Naive thymus-derived CD8-positive, alpha-beta T cell (primary cell): ENCODE data around the gene PDAP1. TPM values are rescaled to one million over a fixed set of nuclear protein-coding genes. Genes with fewer than 3 reads are reported as not detected.
"Not testable (repeated sequence)": the region's sequence is repeated elsewhere in the genome, so short reads cannot be mapped to it uniquely, and the experiment has no call there.

ENCODE experiments used
- ATAC-seq, 2 donors: fragments of 150-1000 bp; cut with Tn5 transposase in 1 of 2; sonication (Bioruptor Pico), chemical (Tn5 transposase) in 1 of 2; 1 replicate in 1 of 2; 2 replicates in 1 of 2; pipeline ENCODE4 v1.10.0; 2021; ENCODE audit warnings: mild to moderate bottlenecking in 2 of 2, moderate library complexity in 2 of 2
- POLR2A ChIA-PET: fragments of 350-600 bp; sonication (Branson Sonifier 250); formaldehyde crosslinking; loops from one replicate; lab custom pipeline; 2021; ENCODE audit warnings: antibody characterized with exemption; lab: Charles Lee
- DNase-seq, 10 donors: peaks; one replicate each; pipeline versions ENCODE4 v3.0.0 to v3.0.0-alpha.2; 2020 to 2022
- H3K27ac Mint-ChIP-seq, 10 donors: one replicate each; pipeline ENCODE4 v1.8.0; 2020 to 2022; ENCODE audit warnings: mild to moderate bottlenecking in 10 of 10, mixed read lengths in 10 of 10, moderate library complexity in 4 of 10, inconsistent platforms in 1 of 10
- H3K27me3 Mint-ChIP-seq, 5 donors: one replicate each; pipeline ENCODE4 v1.8.0; 2021 to 2022; ENCODE audit warnings: mixed read lengths in 5 of 5
- H3K36me3 Mint-ChIP-seq, 3 donors: one replicate each; pipeline ENCODE4 v1.8.0; 2020 to 2022; ENCODE audit warnings: mixed read lengths in 3 of 3, mild to moderate bottlenecking in 2 of 3, inconsistent platforms in 1 of 3
- H3K4me1 Mint-ChIP-seq, 4 donors: one replicate each; pipeline ENCODE4 v1.8.0; 2021 to 2022; ENCODE audit warnings: mixed read lengths in 4 of 4
- H3K4me3 Mint-ChIP-seq, 10 donors: one replicate each; pipeline ENCODE4 v1.8.0; 2020 to 2022; ENCODE audit warnings: mild to moderate bottlenecking in 10 of 10, mixed read lengths in 10 of 10, moderate library complexity in 6 of 10, inconsistent platforms in 1 of 10
- H3K9me3 Mint-ChIP-seq, 9 donors: one replicate each; pipeline ENCODE4 v1.8.0; 2020 to 2022; ENCODE audit warnings: mixed read lengths in 9 of 9, mild to moderate bottlenecking in 3 of 9, inconsistent platforms in 1 of 9, moderate library complexity in 1 of 9
- polyA plus RNA-seq, 3 donors: library from polyadenylated mRNA; unstranded; fragments of 300-500 nt; fragmentation: Illumina TruSeq; gene quantifications; one replicate each; pipeline ENCODE4 v1.2.3, GENCODE V29; 2021
- total RNA-seq, 8 experiments: library from RNA in 2 of 8; stranded (reverse) in 2 of 8; gene quantifications; one replicate each; pipeline ENCODE4 v1.2.3 and lab custom pipeline; 2021 to 2026

The PDAP1 gene
- total and polyA plus RNA-seq, 5 experiments from 2014 or later, result 24.0 to 75.1 (median 35.6) TPM

DNA sequence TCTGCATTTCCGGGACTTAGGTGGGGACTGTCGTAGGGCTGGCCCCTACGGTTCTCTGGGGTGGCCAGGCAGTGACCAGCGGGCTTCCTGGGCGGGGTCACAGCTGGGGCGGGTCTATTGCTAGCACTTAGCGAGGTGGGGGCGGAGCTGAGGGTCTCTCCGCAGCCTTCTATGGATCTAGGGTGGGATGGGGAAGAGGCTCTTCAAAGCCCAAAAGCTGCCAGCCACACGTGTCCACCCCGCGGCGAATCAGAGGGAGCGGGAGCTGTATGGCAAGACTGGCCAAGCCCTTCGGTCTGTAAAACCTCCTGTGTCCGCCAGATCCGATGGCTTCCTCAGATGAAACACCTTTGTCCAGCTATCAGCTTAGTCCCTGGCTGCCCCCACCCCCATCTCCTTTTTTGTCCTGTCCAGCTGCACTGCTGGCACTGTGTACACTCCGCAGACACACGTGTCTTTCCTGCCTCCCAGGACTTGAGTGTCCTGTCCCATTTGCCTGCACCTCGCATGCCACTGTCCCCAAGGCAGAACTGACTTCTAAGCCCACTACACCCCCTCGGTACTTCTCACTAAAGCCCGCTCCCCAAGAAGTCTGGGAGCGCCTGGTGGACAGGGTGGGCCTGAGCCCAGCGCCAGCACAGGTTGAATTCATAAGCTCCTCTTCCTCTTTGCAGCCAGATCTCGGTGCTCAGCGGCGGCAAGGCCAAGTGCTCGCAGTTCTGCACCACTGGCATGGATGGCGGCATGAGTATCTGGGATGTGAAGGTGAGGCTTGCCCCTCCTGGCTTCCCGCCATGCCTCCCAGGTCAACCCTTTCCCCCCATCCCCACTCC is 14.8 kb downstream of the PDAP1 start:
- Mint-ChIP-seq H3K36me3 (peaks cover 0 to 90% (median 7%) of the 10 kb centered on the region in 3 donors), H3K27ac (peak overlapping the region; percentile 80 to 97 (median 94)), H3K27me3 (no peaks in the 10 kb centered on the region), H3K9me3 (no peaks in the 10 kb centered on the region), H3K4me1 (peaks cover 3 to 31% (median 29%) of the 10 kb centered on the region in 4 donors), H3K4me3 (peak overlapping the region; percentile 77 to 93 (median 85))
- DNase-seq (no peak), ATAC-seq (no peak)
- POLR2A ChIA-PET, result interaction anchor here (0.5 to 6.2 kb wide), 19 partner anchors 10 to 1034 kb away, joined by 3 to 95 read pairs (median 4); partner anchors contain the start of genes ARPC1A, ARPC1B, BUD31 and PDAP1

- H3K27me3 Mint-ChIP-seq, result no peaks in the 10 kb centered on the region
- DNase-seq, result peak; percentile 68 to 93 (median 84)
- no peaks in the 10 kb centered on the region for H3K9me3 Mint-ChIP-seq
- peaks cover 0 to 90% (median 3%) of the 10 kb centered on the region in 3 donors for H3K36me3 Mint-ChIP-seq
- H3K4me1 Mint-ChIP-seq, result peaks cover 1 to 26% (median 23%) of the 10 kb centered on the region in 4 donors
- POLR2A ChIA-PET, result interaction anchor here (0.5 to 6.2 kb wide), 13 partner anchors 10 to 108 kb away, joined by 3 to 95 read pairs (median 5); partner anchors contain the start of genes ARPC1A, ARPC1B, BUD31 and CPSF4
- peak overlapping the region; percentile 80 to 97 (median 94) for H3K27ac Mint-ChIP-seq
- ATAC-seq, result peak; percentile 95 to 96
- H3K4me3 Mint-ChIP-seq, result peak overlapping the region; percentile 77 to 93 (median 85)
Measured at GRCh38 chr7:99392659-99393354, 15.6 kb downstream of the PDAP1 start.

DNA sequence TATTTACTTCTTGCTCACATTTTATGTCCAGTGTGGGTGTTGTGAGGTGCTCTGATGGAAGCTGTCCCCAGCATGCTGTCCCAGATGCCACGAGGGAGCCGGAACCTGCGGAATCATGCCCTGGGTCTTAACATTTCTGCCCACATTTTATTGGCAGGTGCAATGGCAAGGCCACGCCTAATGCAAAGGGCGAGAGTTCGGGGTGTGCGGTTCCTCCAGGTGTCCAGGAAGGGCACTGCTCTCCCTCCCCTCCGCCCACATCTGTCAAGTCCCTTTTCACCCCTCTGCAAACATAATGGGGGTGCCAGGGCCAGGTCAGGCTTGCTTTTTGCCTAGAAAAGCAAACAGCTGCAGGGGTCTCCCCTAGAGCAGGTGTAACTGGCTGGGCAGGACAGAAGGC is 16.4 kb downstream of the PDAP1 start:
- POLR2A ChIA-PET, result interaction anchor here (1.1 to 6.2 kb wide), 8 partner anchors 11 to 106 kb away, joined by 3 to 95 read pairs (median 15); partner anchors contain the start of genes ARPC1B, BUD31, CPSF4 and PDAP1
- Mint-ChIP-seq H3K27ac (peak overlapping the region in 8 of 10 donors; percentile 26 to 96 (median 84)), H3K4me1 (peaks cover 1 to 25% (median 21%) of the 10 kb centered on the region in 4 donors), H3K36me3 (peaks cover 0 to 90% (median 5%) of the 10 kb centered on the region in 3 donors), H3K4me3 (peak overlapping the region in 7 of 10 donors; percentile 12 to 83 (median 48)), H3K9me3 (no peaks in the 10 kb centered on the region), H3K27me3 (no peaks in the 10 kb centered on the region)
- DNase-seq (no peak), ATAC-seq (no peak)

DNA sequence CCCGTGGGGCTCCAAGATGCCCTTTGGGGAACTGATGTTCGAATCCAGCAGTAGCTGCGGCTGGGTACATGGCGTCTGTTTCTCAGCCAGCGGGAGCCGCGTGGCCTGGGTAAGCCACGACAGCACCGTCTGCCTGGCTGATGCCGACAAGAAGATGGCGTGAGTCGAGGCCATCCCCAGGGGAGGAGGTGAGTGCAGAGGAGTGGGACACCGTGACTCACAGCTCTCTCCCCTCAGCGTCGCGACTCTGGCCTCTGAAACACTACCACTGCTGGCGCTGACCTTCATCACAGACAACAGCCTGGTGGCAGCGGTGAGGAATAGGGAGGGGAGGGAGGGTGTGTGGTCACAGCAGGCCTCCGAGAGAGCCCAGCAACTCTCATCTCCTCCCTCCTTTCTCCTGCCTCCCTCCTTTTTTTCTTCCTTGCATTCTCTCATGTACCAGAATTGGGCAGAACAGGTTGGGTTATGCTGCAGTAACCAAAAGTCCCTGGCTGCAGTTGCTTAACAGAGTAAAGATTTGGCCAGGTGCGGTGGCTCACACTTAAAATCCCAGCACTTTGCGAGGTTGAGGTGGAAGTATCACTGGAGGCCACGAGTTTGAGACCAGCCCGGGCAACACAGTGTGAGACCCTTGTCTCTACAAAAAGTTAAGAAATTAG is 17.3 kb downstream of the PDAP1 start:
- POLR2A ChIA-PET, result interaction anchor here (1.2 to 6.2 kb wide), 6 partner anchors 9 to 18 kb away, joined by 5 to 95 read pairs (median 14); partner anchors contain the start of genes ARPC1B, BUD31 and PDAP1
- DNase-seq (no peak), ATAC-seq (no peak)
- peaks cover 0 to 92% (median 6%) of the 10 kb centered on the region in 3 donors for H3K36me3 Mint-ChIP-seq
- H3K4me1 Mint-ChIP-seq, result peaks cover 4 to 32% (median 22%) of the 10 kb centered on the region in 4 donors
- no peaks in the 10 kb centered on the region for H3K27me3 Mint-ChIP-seq
- H3K9me3 Mint-ChIP-seq, result no peaks in the 10 kb centered on the region
- peak overlapping the region in 3 of 10 donors; percentile 8 to 89 (median 71) for H3K27ac Mint-ChIP-seq
- peak overlapping the region in 3 of 10 donors; percentile 12 to 55 (median 32) for H3K4me3 Mint-ChIP-seq

DNA sequence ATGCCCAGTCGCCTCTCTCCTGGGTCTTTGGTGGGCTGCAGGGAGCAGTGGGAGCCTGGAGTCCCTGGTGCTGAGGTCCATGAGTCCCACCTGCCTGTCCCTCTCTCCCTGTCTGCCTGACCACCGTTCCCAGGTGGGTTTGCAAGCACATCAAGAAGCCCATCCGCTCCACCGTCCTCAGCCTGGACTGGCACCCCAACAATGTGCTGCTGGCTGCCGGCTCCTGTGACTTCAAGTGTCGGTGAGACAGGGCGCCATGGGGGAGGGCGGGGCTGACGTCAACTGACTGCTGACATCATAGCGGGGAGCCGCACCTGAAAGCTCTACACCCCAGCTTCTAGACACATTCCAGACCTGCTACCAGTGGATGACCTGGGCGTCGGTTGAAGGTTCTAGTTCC is 18.6 kb downstream of the PDAP1 start:
- POLR2A ChIA-PET, result interaction anchor here (0.9 to 6.2 kb wide), 6 partner anchors 9 to 168 kb away, joined by 4 to 95 read pairs (median 8); partner anchors contain the start of genes ARPC1B, BUD31 and PDAP1
- Mint-ChIP-seq H3K4me1 (peaks cover 5 to 38% (median 26%) of the 10 kb centered on the region in 4 donors), H3K4me3 (no peak overlapping the region), H3K9me3 (no peaks in the 10 kb centered on the region), H3K27me3 (no peaks in the 10 kb centered on the region), H3K27ac (peak overlapping the region in 1 of 10 donors; percentile 10), H3K36me3 (peaks cover 0 to 81% (median 6%) of the 10 kb centered on the region in 3 donors)
- ATAC-seq, result no peak
- DNase-seq, result no peak

DNA sequence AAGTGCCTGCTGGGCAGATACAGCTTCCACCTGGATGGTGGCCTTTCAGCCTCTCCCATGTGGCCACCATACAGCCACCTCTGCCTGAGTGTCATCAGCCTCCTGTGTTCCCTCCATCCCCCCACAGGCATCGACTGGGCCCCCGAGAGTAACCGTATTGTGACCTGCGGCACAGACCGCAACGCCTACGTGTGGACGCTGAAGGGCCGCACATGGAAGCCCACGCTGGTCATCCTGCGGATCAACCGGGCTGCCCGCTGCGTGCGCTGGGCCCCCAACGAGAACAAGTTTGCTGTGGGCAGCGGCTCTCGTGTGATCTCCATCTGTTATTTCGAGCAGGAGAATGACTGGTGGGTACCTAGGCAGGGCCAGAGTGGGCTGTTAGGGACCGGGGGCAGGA is 20.5 kb downstream of the PDAP1 start:
- no peaks in the 10 kb centered on the region for H3K9me3 Mint-ChIP-seq
- POLR2A ChIA-PET, result interaction anchor here (0.6 to 2.9 kb wide), 8 partner anchors 11 to 298 kb away, joined by 3 to 16 read pairs (median 6); partner anchors contain the start of genes BUD31, PDAP1 and ZKSCAN5
- no peak overlapping the region for H3K4me3 Mint-ChIP-seq
- H3K27me3 Mint-ChIP-seq, result no peaks in the 10 kb centered on the region
- H3K4me1 Mint-ChIP-seq, result peaks cover 11 to 40% (median 30%) of the 10 kb centered on the region in 4 donors
- DNase-seq (no peak), ATAC-seq (no peak)
- H3K27ac Mint-ChIP-seq, result peak overlapping the region in 5 of 10 donors; percentile 9 to 85 (median 39)
- peaks cover 0 to 74% (median 6%) of the 10 kb centered on the region in 3 donors for H3K36me3 Mint-ChIP-seq

- not testable (repeated sequence) for H3K27me3 Mint-ChIP-seq, DNase-seq, ATAC-seq, H3K9me3 Mint-ChIP-seq
- Mint-ChIP-seq H3K4me3 (peak overlapping the region in 1 of 10 donors; percentile 29), H3K36me3 (peaks cover 0 to 69% (median 6%) of the 10 kb centered on the region in 3 donors), H3K27ac (peak overlapping the region in 8 of 10 donors; percentile 59 to 93 (median 86)), H3K4me1 (peaks cover 11 to 37% (median 27%) of the 10 kb centered on the region in 4 donors)
- POLR2A ChIA-PET, result interaction anchor here (0.6 to 2.9 kb wide), 9 partner anchors 11 to 297 kb away, joined by 3 to 16 read pairs (median 7); partner anchors contain the start of genes ARPC1B, BUD31 and PDAP1
Measured at GRCh38 chr7:99387239-99387635, 21.2 kb downstream of the PDAP1 start.

DNA sequence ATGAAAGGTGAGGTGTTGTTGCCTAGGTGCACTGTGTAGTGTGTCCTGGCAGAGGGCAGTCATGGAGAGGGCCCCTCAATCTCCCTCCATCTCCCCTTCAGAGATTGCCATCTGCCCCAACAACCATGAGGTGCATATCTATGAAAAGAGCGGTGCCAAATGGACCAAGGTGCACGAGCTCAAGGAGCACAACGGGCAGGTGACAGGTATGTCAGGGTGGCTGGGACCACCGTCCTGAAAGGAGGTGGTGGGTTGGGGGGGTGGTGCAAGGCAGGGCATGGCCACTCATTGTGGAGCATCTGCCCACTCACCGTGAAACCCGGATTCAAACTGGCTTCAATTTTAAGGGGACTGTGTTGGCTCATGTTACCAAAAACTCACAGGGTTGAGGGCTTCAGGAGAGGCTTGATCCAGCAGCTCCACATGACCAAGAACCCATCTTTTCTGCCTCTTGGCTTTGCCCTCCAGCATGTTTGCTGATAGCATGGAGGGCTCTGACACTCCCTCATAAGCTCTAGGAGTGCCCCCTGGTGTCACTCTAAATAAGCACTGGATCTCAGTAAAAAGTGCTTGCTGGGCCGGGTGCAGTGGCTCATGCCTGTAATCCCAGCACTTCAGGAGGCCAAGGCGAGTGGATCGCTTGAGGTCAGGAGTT is 21.7 kb downstream of the PDAP1 start:
- H3K36me3 Mint-ChIP-seq, result peaks cover 0 to 65% (median 6%) of the 10 kb centered on the region in 3 donors
- H3K27ac Mint-ChIP-seq, result peak overlapping the region; percentile 59 to 93 (median 84)
- ATAC-seq, result peak; percentile 74 to 87
- no peaks in the 10 kb centered on the region for H3K9me3 Mint-ChIP-seq
- H3K4me3 Mint-ChIP-seq, result peak overlapping the region in 1 of 10 donors; percentile 29
- H3K27me3 Mint-ChIP-seq, result no peaks in the 10 kb centered on the region
- POLR2A ChIA-PET, result interaction anchor here (0.7 to 2.9 kb wide), 7 partner anchors 11 to 1041 kb away, joined by 3 to 16 read pairs (median 10); partner anchors contain the start of gene ARPC1B
- H3K4me1 Mint-ChIP-seq, result peaks cover 11 to 38% (median 27%) of the 10 kb centered on the region in 4 donors
- peak in 5 of 10 donors; percentile 48 to 73 (median 53) for DNase-seq

DNA sequence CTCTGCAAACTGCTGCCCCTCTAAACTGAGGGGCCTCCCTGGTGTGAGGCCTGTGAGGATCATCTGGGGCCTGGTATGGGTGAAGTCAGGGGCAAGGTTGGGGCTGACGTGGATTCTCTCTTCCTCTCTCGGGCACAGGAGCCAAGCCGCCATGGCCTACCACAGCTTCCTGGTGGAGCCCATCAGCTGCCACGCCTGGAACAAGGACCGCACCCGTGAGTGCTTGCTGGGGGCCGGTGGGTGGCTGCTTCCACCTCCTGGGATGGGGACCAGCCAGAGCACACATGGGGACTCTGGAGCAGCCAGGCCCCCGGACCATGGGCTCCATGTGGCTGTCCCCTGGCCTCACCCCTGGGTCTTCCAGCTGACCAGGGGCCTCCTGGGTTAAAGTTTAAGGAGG is 22.8 kb downstream of the PDAP1 start:
- Mint-ChIP-seq H3K36me3 (peaks cover 0 to 57% (median 6%) of the 10 kb centered on the region in 3 donors), H3K4me3 (no peak overlapping the region), H3K27me3 (no peaks in the 10 kb centered on the region), H3K9me3 (no peaks in the 10 kb centered on the region), H3K4me1 (peaks cover 18 to 48% (median 37%) of the 10 kb centered on the region in 4 donors), H3K27ac (peak overlapping the region in 7 of 10 donors; percentile 28 to 78 (median 62))
- DNase-seq, result no peak
- POLR2A ChIA-PET, result interaction anchor here (0.7 to 2.9 kb wide), 4 partner anchors 14 to 24 kb away, joined by 4 to 16 read pairs (median 8); partner anchors contain the start of genes BUD31 and PDAP1
- no peak for ATAC-seq

DNA sequence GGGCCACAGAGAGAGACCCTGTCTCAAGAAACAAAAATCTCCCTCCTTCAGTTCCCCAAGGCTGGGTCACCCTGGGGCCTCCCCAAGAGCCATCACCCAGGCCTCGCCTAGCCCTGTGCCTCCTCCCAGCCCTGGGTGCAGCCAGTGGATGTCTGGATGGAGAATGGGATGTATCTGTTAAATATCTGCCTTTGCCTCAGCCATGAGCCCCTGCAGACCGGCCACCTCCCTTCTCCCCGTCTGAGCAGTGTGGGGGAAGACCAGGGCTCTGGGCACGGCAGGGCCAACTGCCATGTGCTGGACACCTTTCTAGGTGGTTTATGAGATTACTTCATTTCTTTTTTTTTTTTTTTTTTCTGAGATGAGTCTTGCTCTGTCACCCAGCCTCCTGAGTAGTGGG is 23.9 kb downstream of the PDAP1 start:
- DNase-seq (peak in 1 of 10 donors; percentile 48), ATAC-seq (no peak)
- POLR2A ChIA-PET, result interaction anchor here (0.8 kb wide), 1 partner anchor 11 kb away, joined by 3 read pairs; no protein-coding TSS in a partner anchor
- peaks cover 0 to 47% (median 6%) of the 10 kb centered on the region in 3 donors for H3K36me3 Mint-ChIP-seq
- peak overlapping the region in 2 of 10 donors; percentile 20 to 28 for H3K4me3 Mint-ChIP-seq
- peak overlapping the region in 8 of 10 donors; percentile 49 to 89 (median 78) for H3K27ac Mint-ChIP-seq
- H3K4me1 Mint-ChIP-seq, result peaks cover 23 to 58% (median 48%) of the 10 kb centered on the region in 4 donors
- no peaks in the 10 kb centered on the region for H3K9me3 Mint-ChIP-seq
- no peaks in the 10 kb centered on the region for H3K27me3 Mint-ChIP-seq
